ENCODE results near the gene DGCR2. TPM values are rescaled to one million over a fixed set of nuclear protein-coding genes. Genes with fewer than 3 reads are reported as not detected.

The DGCR2 gene
- total RNA-seq, 1 experiment from 2014 or later, result 42.9 TPM

- no peaks in the 10 kb centered on the region for H3K9me3 ChIP-seq (ENCODE audit: control insufficient read depth in 1 of 2, insufficient read depth in 1 of 2, low read depth in 1 of 2, low read length in 2 of 2)
- ChIA-PET CTCF (no interaction called here), POLR2A (no interaction called here), RAD21 (ENCODE audit: low non-redundant PET in 1 of 2, low total read pairs in 2 of 2, uncharacterized antibody in 2 of 2, unreplicated experiment in 2 of 2) (no interaction called here)
- no peaks in the 10 kb centered on the region for H3K79me2 ChIP-seq (ENCODE audit: insufficient read depth, low read length)
- peaks cover 0 to 9% of the 10 kb centered on the region in 2 experiments; a peak in 2 of 4 replicates for H3K4me1 ChIP-seq (ENCODE audit: control insufficient read depth in 1 of 2, insufficient read depth in 2 of 2, low read length in 2 of 2)
- no peak for TF ChIP-seq CTCF (IDR thresholded peaks at IDR 0.05 in 2 of 3, conservative IDR thresholded peaks at IDR 0.05 in 1 of 3; ENCODE audit: borderline replicate concordance in 1 of 3, insufficient read depth in 1 of 3, low read depth in 2 of 3, low read length in 2 of 3)
- H3K4me3 ChIP-seq (replicated peaks in 1 of 2; ENCODE audit: low read depth in 1 of 2, low read length in 2 of 2), result no peak overlapping the region
- no peaks in the 10 kb centered on the region for H3K27me3 ChIP-seq (ENCODE audit: insufficient read depth, low read length)
- ATAC-seq, result no peak
- H3K9ac ChIP-seq (ENCODE audit: low read length), result no peak overlapping the region
- H3K4me2 ChIP-seq (ENCODE audit: low read length), result no peak overlapping the region
- no TSS peak for BruUV-seq (replicated peaks)
- H3K36me3 ChIP-seq (ENCODE audit: control insufficient read depth in 1 of 2, insufficient read depth in 2 of 2, low read length in 2 of 2), result no peaks in the 10 kb centered on the region
- no peaks in the 10 kb centered on the region for H4K20me1 ChIP-seq (ENCODE audit: insufficient read depth)
- H2AFZ ChIP-seq (ENCODE audit: low read depth, low read length, poor library complexity, severe bottlenecking), result no peak overlapping the region
- DNase-seq (ENCODE audit: low read depth, low spot score), result no peak
- intact Hi-C loops (cut with micrococcal nuclease), result no loop called here
- no peak overlapping the region for H3K27ac ChIP-seq (ENCODE audit: low read depth, low read length)
- no peaks in the 10 kb centered on the region for H3K9me2 ChIP-seq (ENCODE audit: insufficient read depth)
These were observed 130.3 kb downstream of the DGCR2 start for GRCh38 chr22:18991821-18992442.

DNA sequence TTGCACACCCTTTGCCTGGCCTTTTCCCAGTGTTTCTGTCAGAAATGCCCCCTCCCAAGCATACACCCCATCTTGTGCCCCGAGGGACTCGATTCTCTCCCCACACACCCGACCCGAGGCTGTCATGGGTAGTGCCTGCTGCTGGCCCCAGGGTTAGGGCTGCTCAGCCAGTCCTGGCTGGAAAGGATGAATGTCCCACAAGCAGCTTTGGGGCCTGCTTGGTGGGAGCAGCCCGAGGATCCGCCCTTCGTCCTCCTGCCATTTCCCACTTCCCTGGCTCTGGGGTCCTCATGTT, 131.1 kb downstream of the DGCR2 start:
- ChIA-PET POLR2A (no interaction called here), RAD21 (ENCODE audit: low non-redundant PET in 1 of 2, low total read pairs in 2 of 2, uncharacterized antibody in 2 of 2, unreplicated experiment in 2 of 2) (no interaction called here), CTCF (no interaction called here)
- Histone ChIP-seq H3K4me1 (ENCODE audit: control insufficient read depth in 1 of 2, insufficient read depth in 2 of 2, low read length in 2 of 2) (peaks cover 0 to 9% of the 10 kb centered on the region in 2 experiments; a peak in 2 of 4 replicates), H3K4me3 (replicated peaks in 1 of 2; ENCODE audit: low read depth in 1 of 2, low read length in 2 of 2) (no peak overlapping the region), H3K27ac (ENCODE audit: low read depth, low read length) (no peak overlapping the region), H3K9me2 (ENCODE audit: insufficient read depth) (no peaks in the 10 kb centered on the region), H3K4me2 (ENCODE audit: low read length) (no peak overlapping the region), H3K27me3 (ENCODE audit: insufficient read depth, low read length) (no peaks in the 10 kb centered on the region), H3K9me3 (ENCODE audit: control insufficient read depth in 1 of 2, insufficient read depth in 1 of 2, low read depth in 1 of 2, low read length in 2 of 2) (no peaks in the 10 kb centered on the region), H3K9ac (ENCODE audit: low read length) (no peak overlapping the region), H2AFZ (ENCODE audit: low read depth, low read length, poor library complexity, severe bottlenecking) (no peak overlapping the region), H3K79me2 (ENCODE audit: insufficient read depth, low read length) (no peaks in the 10 kb centered on the region), H3K36me3 (ENCODE audit: control insufficient read depth in 1 of 2, insufficient read depth in 2 of 2, low read length in 2 of 2) (no peaks in the 10 kb centered on the region), H4K20me1 (ENCODE audit: insufficient read depth) (no peaks in the 10 kb centered on the region)
- BruUV-seq (replicated peaks), result no TSS peak
- intact Hi-C loops (cut with micrococcal nuclease), result no loop called here
- ATAC-seq (no peak), DNase-seq (ENCODE audit: low read depth, low spot score) (no peak)
- TF ChIP-seq RAD21 (IDR thresholded peaks at IDR 0.05; ENCODE audit: low read depth), result no peak
- no peak for TF ChIP-seq ZBTB33 (IDR thresholded peaks at IDR 0.05; ENCODE audit: extremely low read depth, insufficient replicate concordance, low read length)
- TF ChIP-seq MAX (IDR thresholded peaks at IDR 0.05), result no peak
- no peak for TF ChIP-seq ELF1 (IDR thresholded peaks at IDR 0.05; ENCODE audit: borderline replicate concordance, low read depth)
- TF ChIP-seq REST (IDR thresholded peaks at IDR 0.05; ENCODE audit: low read depth), result no peak
- no peak for TF ChIP-seq POLR2AphosphoS5 (IDR thresholded peaks at IDR 0.05; ENCODE audit: low read depth, low read length)
- no peak for TF ChIP-seq TCF7L2 (IDR thresholded peaks at IDR 0.05; ENCODE audit: borderline replicate concordance, extremely low read depth, insufficient read depth, insufficient read length)
